Osteocyte (in vitro differentiated cells): ENCODE measurements around the gene OR2Z1. TPM values are rescaled to one million over a fixed set of nuclear protein-coding genes. Genes with fewer than 3 reads are reported as not detected.
"Not testable (repeated sequence)": the region's sequence is repeated elsewhere in the genome, so short reads cannot be mapped to it uniquely, and the experiment has no call there.

Experiments
- DNase-seq: peaks from one replicate; pipeline ENCODE4 v3.0.0; 2021; ENCODE audit warnings: mixed read lengths; ENCODE audit not compliant: unreplicated experiment; ENCODE audit errors: extremely low spot score
- H3K27ac Mint-ChIP-seq: one replicate; pipeline ENCODE4 v1.8.0; 2021; ENCODE audit warnings: mild to moderate bottlenecking, mixed read lengths; ENCODE audit not compliant: unreplicated experiment
- H3K27me3 Mint-ChIP-seq: one replicate; pipeline ENCODE4 v1.8.0; 2021; ENCODE audit warnings: mixed read lengths; ENCODE audit not compliant: unreplicated experiment
- H3K36me3 Mint-ChIP-seq: one replicate; pipeline ENCODE4 v1.8.0; 2021; ENCODE audit warnings: mixed read lengths; ENCODE audit not compliant: unreplicated experiment
- H3K4me1 Mint-ChIP-seq: one replicate; pipeline ENCODE4 v1.8.0; 2021; ENCODE audit warnings: mixed read lengths; ENCODE audit not compliant: unreplicated experiment
- H3K4me3 Mint-ChIP-seq: one replicate; pipeline ENCODE4 v1.8.0; 2021; ENCODE audit warnings: mild to moderate bottlenecking, moderate library complexity, mixed read lengths; ENCODE audit not compliant: unreplicated experiment
- H3K9me3 Mint-ChIP-seq: one replicate; pipeline ENCODE4 v1.8.0; 2021; ENCODE audit warnings: mixed read lengths; ENCODE audit not compliant: unreplicated experiment
- CTCF ChIP-seq: fragments of 200-600 bp; sonication (generic); IDR thresholded peaks from 2 replicates; pipeline ENCODE4 v1.5.0; 2021; ENCODE audit warnings: antibody characterized with exemption, mild to moderate bottlenecking, moderate library complexity
- total RNA-seq: library from RNA; stranded (reverse); gene quantifications from 2 replicates; pipeline ENCODE4 v1.2.1, GENCODE V29; 2021

OR2Z1 gene
- total RNA-seq, 1 donor from 2014 or later: not detected

GRCh38 chr19:8722032-8722431 is 598 bp downstream of the OR2Z1 start:
- Mint-ChIP-seq H3K4me3 (no peak overlapping the region), H3K27me3 (no peaks in the 10 kb centered on the region), H3K27ac (no peak overlapping the region), H3K9me3 (peaks cover 24% of the 10 kb centered on the region), H3K36me3 (no peaks in the 10 kb centered on the region), H3K4me1 (no peaks in the 10 kb centered on the region)
- no peak for DNase-seq
- TF ChIP-seq CTCF: no peak

- no peaks in the 10 kb centered on the region for H3K27me3 Mint-ChIP-seq
- H3K9me3 Mint-ChIP-seq: peaks cover 25% of the 10 kb centered on the region
- no peak overlapping the region for H3K27ac Mint-ChIP-seq
- H3K4me1 Mint-ChIP-seq: no peaks in the 10 kb centered on the region
- no peaks in the 10 kb centered on the region for H3K36me3 Mint-ChIP-seq
- peak; percentile 36 for DNase-seq
- TF ChIP-seq CTCF: no peak
- H3K4me3 Mint-ChIP-seq: no peak overlapping the region
Observed at GRCh38 chr19:8724276-8724675, 2.8 kb downstream of the OR2Z1 start.

GRCh38 chr19:8731428-8732169 is 10.2 kb downstream of the OR2Z1 start:
- DNase-seq: peak; percentile 73
- Mint-ChIP-seq H3K36me3 (no peaks in the 10 kb centered on the region), H3K4me1 (no peaks in the 10 kb centered on the region), H3K27me3 (no peaks in the 10 kb centered on the region), H3K4me3 (no peak overlapping the region), H3K27ac (no peak overlapping the region), H3K9me3 (peaks cover 16% of the 10 kb centered on the region)
- no peak for TF ChIP-seq CTCF

GRCh38 chr19:8738377-8738776 is 16.9 kb downstream of the OR2Z1 start:
- H3K4me3 Mint-ChIP-seq: no peak overlapping the region
- no peaks in the 10 kb centered on the region for H3K36me3 Mint-ChIP-seq
- H3K27ac Mint-ChIP-seq: no peak overlapping the region
- no peak for DNase-seq
- H3K4me1 Mint-ChIP-seq: no peaks in the 10 kb centered on the region
- no peaks in the 10 kb centered on the region for H3K27me3 Mint-ChIP-seq
- peaks cover 5% of the 10 kb centered on the region for H3K9me3 Mint-ChIP-seq
- TF ChIP-seq CTCF: no peak

GRCh38 chr19:8739291-8740065 is 18.0 kb downstream of the OR2Z1 start:
- not testable (repeated sequence) for H3K27me3 Mint-ChIP-seq, H3K36me3 Mint-ChIP-seq

GRCh38 chr19:8767257-8767656 is 45.8 kb downstream of the OR2Z1 start:
- DNase-seq: peak; percentile 86
- H3K4me3 Mint-ChIP-seq, H3K9me3 Mint-ChIP-seq, H3K4me1 Mint-ChIP-seq, H3K27ac Mint-ChIP-seq, H3K27me3 Mint-ChIP-seq, H3K36me3 Mint-ChIP-seq: not testable (repeated sequence)

More at GRCh38 chr19:8739291-8740065, 18.0 kb downstream of the OR2Z1 start:
- not testable (repeated sequence) for H3K4me3 Mint-ChIP-seq, H3K27ac Mint-ChIP-seq, H3K4me1 Mint-ChIP-seq, H3K9me3 Mint-ChIP-seq
- DNase-seq: peak; percentile 63

- H3K4me3 Mint-ChIP-seq, H3K27me3 Mint-ChIP-seq, H3K9me3 Mint-ChIP-seq, H3K36me3 Mint-ChIP-seq, DNase-seq, H3K27ac Mint-ChIP-seq, H3K4me1 Mint-ChIP-seq: not testable (repeated sequence)
Observed at GRCh38 chr19:8769265-8769664, 47.8 kb downstream of the OR2Z1 start.

- DNase-seq: peak; percentile 60
- not testable (repeated sequence) for H3K27ac Mint-ChIP-seq, H3K4me3 Mint-ChIP-seq, H3K4me1 Mint-ChIP-seq, H3K9me3 Mint-ChIP-seq, H3K36me3 Mint-ChIP-seq, H3K27me3 Mint-ChIP-seq
Observed at GRCh38 chr19:8773587-8773986, 52.2 kb downstream of the OR2Z1 start.
